NCI-H2196 (cell line): ENCODE data around the gene TMPRSS7.
"Not testable (repeated sequence)": the region's sequence is repeated elsewhere in the genome, so short reads cannot be mapped to it uniquely, and the experiment has no call there.

ENCODE experiments used
- DNase-seq: peaks from one replicate; lab custom pipeline; 2025; ENCODE audit not compliant: unreplicated experiment; lab: John Stamatoyannopoulos, UW

TMPRSS7 gene

DNA sequence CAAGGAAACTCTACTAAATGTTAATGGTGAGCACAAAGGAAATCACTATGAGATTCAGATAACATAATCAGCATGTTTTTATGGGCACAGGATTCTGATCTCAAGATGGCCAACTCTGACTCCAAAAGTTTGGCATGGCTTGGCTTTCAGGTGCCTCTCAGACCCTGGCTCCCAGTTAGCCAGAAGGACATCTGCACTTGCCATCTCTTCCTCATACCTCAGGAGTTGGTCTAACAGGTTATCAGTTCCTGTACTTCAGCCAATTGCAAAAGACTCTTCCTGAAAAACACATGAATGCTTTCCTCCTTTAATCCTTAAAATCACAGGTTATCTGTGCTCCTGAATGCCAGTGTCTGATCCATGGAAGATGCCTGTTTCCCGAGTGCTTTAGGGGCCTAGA lies 25.0 kb downstream of the TMPRSS7 start:
- DNase-seq = no peak

DNA sequence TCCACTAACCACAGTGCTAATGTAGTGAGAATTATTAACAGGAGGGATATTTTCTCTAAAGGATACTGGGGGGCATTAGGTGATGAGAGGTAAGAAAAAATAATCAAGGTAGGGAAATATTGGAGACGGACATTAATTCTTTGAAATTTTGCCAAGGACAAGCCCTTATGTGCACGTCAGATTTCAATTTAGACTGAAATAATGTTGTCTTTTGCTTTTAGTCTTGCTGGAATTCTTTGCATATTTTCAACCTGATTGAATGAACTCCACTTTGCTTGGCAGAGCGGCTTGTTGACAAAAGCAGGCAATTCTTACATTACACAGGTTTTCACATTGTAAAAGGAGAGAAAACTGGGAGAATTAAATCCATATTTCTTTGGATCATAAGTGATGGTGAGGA lies 26.6 kb downstream of the TMPRSS7 start:
- DNase-seq = no peak

DNA sequence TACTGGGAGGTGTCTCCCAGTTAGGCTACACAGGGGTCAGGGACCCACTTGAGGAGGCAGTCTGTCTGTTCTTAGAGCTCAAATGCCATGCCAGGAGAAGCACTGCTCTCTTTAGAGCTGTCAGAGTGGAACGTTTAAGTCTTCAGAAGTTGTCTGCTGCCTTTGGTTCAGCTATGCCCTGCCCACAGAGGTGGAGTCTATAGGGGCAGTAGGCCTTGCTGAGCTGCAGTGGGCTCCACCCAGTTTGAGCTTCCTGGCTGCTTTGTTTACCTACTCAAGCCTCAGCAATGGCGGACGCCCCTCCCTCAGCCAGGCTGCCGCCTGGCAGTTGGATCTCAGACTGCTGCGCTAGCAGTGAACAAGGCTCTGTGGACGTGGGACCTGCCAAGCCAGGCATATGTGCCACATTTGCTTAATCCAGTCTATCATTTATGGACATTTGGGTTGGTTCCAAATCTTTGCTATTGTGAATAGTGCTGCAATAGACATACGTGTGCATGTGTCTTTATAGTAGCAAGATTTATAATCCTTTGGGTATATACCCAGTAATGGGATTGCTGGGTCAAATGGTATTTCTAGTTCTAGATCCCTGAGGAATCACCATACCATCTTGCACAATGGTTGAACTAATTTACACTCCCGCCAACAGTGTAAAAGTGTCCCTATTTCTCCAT lies 38.0 kb downstream of the TMPRSS7 start:
- not testable (repeated sequence) for DNase-seq

DNA sequence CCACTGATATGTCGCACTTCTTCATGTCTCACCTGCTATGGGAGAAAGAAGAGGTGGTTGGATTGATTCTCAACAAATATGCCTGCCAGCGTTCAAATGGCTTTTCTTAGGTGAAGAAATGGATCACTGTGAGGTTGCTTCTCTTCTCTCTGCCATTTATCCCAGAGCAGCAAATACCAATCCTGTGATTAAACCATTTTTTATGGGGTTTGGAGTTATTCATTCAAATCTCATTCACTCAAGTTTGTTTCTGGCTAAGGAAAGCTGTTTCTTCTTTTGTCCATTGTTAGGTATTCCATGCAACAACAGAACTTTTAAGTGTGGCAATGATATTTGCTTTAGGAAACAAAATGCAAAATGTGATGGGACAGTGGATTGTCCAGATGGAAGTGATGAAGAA lies 39.5 kb downstream of the TMPRSS7 start:
- DNase-seq = no peak

DNA sequence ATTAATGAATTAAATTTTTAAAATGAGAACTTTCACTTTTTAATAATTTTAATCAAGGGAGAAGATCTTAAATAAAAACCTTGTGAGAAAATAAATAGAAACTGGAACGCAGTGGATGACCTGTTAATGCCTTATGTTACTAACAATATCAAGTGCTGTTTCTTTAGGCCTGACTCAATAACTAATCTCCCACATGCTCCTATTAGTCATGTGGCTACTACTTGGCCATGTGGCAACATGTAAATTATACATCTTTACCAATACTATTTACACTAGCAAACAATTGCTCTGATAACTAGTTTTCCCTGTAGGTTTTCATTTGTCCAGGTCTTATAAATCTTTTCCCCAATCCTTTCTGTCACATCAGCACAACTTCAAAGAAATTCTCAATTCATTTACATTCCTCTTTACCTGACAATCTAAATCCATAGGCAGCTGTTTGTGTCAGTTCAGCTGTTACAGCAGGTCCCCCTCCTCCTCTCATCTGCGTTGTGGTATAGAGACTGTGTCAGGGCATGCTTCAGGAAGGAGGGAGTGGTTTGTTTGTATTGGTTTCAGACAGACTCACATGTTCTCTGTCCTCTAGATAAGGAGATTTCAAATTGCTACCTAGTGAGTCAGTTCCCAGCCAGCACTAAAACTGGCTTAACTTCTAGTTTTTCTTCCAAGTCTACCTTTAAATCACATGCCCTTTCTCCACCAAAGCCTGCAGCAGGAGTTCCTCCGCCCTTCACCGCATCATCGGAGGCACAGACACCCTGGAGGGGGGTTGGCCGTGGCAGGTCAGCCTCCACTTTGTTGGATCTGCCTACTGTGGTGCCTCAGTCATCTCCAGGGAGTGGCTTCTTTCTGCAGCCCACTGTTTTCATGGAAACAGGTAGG lies 40.3 kb downstream of the TMPRSS7 start:
- DNase-seq = peak; percentile 58

DNA sequence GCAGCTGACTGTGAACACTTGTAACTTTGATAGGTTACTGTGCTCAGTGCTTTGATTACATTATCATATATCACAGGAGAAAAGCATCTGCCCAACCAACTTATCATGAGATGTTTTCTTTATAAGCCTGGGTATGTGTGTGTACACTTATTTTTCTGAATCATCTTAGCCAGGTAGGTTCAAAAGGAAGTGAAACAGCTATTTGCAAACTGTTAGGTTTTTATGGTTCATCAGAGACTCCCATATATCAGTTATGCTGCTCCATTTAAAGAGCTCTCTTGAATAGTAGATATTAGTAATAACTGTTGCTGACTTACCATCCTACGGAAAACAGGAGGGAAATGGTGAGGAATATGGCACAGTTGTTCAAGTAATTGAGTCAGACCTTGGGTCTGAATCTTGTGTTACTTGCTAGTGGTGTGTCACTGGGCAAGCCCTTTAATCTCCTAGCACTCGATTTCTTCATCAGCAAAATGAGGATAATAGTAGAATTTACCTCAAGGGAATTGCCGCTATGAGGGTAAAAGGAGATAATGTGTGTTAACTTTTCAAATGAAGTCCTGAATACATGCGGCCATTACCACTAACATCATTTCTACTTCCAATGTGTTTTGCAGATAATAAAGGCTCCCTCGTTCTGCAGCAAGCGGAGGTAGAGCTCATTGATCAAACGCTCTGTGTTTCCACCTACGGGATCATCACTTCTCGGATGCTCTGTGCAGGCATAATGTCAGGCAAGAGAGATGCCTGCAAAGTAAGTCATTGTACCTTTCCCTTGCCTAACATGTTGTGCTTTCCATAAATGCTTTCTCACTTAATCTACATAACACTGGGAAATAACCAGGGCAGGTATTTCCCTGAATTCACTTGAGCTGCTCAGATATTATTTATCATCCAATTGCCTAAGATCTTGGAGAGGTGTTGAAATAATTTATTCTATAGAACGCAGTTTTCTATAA lies 43.9 kb downstream of the TMPRSS7 start:
- no peak for DNase-seq

DNA sequence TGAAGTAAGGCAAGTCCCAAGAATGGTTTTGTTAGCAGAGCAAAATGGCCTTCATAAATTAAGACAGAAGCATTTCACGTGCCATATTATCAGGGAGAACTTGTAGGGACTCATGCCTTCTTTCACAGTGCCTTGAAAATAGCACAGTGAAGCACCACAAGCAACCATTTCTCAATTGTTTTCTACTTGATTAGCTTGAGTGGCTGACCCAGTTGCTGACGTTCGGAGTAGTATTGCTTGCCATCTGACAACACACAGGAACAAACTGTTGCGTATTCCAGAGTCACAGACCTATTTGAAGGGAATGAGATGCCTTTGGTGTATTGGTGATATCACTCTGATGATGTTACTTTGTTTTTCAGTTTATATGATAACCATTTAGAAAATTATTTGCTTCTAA lies 48.7 kb downstream of the TMPRSS7 start:
- no peak for DNase-seq

DNA sequence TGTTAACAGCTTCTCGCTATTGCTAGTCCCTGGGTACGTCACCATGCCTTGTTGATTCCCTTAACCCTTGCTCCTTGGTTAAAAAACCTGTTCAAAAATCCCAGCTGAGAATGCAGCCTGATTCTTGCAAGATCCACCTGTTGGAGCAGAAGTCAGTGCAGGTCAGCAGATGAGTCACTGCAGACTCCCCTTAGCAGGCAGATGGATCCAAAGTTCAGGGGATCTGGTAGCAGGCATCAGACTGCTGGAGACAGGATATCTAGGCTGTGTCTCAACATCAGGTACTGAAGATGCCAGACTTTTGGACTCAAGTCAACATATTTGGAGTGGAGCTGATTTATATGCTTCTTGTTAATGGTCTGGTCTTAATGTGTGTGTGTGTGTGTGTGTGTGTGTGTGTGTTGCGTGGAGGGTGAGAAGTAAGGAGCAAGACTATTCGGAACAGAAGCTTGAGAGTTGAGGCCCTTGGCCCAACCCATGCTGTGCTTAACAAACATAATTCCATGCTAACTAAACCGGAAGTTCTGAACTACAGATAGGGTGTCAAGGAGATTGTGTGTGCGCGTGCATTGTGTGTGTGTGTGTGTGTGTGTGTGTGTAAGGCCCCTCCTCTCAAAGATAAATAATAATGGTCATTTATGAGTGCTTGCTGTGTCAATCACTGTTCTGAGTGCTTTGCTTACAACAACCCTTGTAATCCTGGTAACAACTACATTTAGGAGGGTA lies 50.6 kb downstream of the TMPRSS7 start:
- DNase-seq = no peak

DNA sequence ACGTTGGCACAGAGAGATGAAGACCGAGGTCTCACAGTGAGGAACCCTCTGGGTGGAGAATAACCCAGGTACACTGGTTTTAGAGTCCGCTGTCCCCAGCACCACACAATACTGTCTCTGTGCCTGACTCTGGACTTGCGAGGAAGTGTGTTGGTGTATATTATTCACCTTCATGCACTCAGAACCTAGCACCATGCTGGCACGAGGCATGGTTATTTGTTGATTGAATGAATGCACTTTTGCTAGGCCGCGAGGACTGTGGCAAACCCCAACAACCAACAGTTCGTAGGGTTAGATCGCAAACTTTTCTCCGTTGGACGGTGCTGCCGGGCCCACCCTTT lies 51.2 kb downstream of the TMPRSS7 start:
- DNase-seq = no peak

DNA sequence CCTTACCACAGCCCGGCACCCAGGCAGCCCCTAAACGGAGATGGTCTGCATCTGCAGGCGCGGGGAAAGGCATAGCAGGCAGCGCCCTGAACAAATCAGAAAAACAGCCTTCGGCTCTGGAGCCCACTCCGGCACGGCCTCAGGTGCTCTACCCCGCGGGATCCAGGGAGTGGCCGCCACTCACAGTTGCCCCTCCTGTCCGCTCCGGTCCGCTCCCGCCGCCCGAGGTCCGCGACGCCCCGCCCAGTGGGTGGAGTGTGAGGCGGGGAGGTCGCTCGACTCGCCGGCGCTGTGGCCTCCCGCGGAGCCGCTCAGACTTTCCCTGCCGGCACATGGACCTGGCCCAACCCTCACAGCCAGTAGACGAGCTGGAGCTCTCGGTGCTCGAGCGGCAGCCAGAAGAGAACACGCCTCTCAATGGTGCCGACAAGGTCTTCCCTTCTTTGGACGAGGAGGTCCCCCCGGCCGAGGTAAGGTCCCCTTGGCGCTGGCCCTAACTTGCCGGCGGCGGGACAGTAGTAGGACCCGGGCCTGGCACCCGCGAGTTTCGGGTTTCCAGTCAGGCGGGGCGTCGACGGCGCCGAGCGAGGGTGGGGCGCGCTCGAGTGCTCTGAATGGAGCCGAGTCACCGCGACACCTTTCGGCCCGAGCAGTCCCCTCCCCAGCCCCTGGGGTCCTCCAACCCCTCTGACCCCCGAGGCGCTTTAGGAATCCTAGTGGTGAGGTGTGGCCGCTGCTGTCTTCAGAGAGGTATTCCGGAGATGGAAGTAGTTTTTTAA lies 51.7 kb downstream of the TMPRSS7 start, which contains the start of gene C3orf52:
Gene C3orf52 (plus strand): TSS at position 314 of the 779 bp plus-strand sequence. CDS start 19 bp downstream, at position 333.
- peak; percentile 97 for DNase-seq

DNA sequence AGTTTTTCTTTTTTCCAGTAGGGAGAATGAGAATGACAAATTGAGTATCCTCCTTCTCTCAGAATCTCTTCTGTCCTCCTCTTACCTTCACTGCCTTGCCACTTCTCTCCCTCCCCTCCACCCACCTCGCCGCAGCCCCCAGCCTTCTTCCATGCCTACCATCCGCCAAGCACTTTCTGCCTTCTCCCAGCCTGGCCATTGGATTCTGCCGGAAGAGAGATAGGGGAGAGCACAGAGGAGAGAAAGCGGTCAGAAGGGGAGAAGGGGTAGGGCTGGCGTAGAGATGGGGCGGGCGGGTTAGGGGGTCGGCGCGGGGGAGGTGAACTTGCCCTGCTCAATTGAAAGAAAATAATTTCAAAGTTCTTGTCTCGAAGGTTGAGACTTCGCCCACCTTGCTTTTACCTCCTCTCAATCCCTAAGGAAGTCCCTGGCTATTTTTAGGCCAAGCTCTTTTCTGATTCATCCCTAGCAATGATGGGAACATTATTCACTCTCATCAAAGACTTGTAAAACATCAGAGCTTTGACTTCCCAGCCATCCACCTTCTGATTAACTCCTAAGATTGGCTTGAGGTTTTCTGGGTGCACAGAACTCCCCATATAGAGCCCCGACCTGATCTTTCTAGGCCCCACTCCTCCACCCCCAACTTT lies 52.5 kb downstream of the TMPRSS7 start:
- DNase-seq = no peak

DNA sequence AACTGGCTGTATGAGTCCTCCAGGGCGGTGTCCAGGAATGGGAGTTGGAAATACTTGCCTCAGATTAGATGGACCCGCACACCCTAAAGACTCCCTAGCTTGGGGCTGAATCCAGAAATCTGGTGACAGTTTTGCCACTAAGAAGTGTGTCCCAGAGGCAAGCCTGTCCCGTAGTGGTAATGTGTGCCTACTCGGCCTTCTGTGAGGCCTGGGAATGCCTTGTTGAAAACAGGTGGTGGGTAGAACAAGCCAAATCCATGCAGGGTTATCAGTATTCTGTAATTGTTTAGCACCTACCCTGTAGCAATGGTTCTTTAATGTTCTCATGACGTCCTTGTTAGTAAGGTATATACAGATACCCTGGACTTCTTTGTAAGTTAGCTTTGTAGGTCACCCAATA lies 53.2 kb downstream of the TMPRSS7 start:
- no peak for DNase-seq

DNA sequence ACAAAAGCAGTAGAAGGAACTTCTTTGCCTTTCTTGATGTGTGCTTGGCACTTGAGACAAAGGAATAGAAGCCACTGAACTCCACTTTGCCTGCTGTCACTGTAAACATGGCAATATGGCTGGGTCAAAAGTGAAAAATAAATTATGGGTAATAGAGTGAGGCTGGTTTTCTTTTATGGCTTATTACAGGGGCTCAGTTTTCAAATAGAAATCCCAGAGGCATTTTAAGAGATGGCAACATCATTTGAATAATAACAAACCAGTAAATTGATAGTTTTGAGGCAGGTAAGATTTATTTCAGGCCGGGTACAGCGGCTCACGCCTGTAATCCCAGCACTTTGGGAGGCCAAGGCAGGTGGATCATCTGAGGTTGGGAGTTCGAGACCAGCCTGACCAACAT lies 54.4 kb downstream of the TMPRSS7 start:
- no peak for DNase-seq

DNA sequence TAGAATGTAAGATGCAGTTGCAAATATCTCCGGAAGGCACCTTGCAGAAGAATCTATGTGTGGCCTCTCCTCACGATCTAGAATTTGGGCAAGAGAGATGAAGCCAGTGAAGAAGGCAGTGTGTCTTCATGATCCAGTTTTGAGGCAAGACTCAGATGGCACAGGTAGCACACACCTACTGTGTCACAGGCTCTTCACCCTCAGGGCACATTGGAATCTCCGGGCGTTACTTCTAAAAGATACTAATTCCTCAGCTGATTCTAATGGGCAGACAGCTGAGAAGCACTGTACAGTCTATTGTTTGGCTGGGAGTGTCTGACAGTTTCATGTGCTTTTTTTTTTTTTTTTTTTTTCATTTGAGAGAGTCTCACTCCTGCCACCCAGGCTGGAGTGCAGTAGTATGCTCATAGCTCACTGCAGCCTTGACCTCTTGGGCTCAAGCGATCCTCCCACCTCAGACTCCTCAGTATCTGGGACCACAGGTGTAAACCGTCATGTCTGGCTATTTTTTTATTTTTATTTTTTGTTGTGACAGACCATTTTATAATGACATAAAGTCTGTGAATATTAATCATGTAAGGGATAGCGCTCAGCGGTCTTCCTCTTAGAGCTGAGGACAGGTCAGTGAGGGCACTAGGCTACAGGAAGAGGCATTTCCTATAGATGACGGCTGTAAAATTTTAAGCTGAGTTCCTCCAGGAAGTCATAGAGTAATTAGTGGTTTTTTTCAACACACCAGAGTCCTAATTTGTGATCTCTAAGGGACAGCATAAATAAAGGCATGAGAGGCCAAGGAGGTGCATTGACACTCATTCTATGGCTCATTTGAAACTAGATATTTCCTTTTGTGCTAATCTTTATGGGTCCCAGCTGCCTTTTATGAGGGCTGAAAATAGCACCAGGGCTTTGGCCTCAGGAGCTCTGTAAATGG lies 55.7 kb downstream of the TMPRSS7 start:
- DNase-seq = peak; percentile 63

DNA sequence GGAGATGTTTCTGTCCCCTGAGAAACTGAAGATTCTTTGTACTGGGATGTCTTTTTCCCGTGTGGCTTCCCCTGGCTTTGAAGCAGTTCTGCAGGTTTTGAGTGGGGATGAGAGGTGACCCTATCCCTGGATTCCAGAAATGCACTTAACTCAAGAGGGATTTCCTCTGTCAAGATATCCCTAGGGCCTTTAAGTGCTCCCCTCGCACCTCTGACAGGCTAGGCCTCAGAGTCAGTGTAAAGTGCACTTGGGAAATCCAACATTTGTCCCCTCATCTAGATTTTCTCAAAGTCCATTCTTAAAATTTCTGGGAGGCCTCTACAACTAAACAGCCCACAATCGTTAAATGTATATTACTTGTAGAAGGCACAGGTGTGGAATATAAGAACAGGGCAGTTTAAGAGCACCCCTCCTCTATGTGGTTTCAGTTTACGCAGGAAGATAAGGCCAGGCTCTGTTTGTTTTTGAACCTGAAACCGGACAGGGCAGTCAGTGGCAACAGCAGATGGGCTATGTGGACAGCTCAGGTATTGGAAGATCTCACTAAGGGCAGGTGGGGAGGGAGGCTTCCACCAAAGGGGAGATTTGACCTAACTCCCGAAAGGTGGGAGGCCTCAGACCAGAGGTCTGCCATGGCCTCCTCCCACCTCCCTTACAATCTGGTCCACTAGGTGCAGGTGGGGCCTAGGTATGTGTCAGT lies 56.5 kb downstream of the TMPRSS7 start:
- peak; percentile 74 for DNase-seq

DNA sequence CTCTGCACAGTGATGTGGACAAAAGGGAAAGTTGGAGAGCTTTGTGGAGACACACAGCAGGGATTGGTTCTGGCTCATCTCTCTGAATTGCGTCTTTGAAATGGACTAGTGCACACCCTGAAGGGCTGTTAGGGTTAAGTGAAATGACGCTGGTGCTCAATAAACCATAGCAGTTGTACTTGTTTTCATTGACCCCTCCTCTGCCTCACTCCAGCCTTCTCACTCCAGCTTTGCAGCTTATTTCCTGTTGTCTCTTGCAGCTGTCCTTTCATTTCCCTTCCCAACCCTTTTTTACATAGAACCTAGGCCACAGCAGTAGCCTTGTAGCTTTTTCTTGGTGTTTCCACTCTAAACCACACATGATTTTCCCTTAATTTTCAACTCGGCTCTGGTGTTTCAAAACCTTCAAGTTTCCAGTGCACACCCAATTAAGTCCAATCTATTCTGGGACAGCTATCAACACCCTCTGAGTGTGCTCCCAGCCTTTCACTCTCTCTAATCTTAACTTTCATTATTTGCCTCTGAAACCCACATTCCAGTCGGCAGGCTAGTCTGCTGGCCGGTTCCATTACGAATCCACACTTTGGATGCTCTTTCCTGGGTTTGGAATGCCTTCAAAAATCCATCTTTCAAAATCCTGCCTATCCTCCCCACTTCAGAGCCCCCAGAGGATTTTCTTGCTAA lies 58.1 kb downstream of the TMPRSS7 start:
- DNase-seq = peak; percentile 38

DNA sequence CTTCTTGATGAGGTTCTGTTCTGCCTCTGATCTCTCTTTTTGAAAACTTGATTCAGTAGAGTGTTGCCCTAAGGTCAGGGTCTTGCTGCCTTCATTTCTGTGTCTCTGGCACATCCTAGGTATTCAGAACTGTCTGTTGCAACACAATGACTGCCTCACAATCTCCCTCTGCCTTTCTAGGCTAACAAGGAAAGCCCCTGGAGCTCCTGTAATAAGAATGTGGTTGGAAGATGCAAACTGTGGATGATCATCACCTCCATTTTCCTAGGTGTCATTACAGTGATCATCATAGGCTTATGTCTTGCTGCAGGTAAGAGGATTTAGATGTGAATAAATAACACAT lies 58.6 kb downstream of the TMPRSS7 start:
- no peak for DNase-seq
